ENCODE measurements around the gene DCTN3.

Gene DCTN3

DNA sequence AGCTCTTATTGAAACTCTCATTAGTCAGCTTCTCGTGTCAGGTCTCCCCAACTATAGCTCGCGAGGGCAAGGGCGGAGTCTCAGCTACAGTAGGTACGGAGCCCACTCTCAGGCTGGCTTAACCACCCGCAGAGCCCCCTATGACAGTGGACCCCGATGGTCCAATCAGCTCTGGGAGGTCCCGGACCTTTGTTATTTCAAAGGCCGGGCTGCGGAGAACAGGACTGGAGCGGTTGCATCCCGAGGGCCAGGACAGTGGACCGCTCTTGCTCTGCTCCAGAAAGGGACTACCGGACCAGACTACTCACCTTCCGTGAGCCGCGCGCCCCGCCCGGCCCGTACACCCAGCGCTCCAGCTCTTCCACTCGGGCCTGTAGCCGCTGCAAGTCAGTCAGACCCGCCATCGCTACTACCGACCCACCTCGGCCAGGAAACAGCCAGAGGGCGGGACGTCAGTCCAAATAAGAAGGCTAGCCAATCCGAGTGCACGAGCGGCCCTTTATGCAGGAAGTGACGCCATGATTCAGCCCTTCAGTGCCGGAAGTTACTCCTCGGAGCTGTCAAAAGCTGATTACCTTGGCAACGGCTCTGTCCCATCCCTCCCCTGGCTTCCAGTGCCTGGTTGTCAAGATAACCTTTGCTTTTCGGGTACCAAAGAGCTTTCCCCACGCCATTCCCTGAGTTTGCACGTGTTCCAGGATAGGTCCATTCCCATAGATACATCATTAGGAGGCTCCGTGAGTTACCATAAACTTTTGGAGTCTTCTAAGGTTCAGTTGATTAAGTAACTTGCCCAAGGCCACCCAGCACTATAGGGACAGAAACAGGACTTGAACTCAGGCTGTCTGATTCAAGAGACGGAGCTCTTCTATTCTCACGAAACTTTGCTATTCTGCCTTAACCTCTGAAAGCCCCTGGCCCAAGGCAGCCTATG is at the start of gene DCTN3:
DCTN3 (minus strand) TSS at position 435 of the 934 bp plus-strand sequence; CDS start at position 404, 31 bp downstream.
- peak; percentile 95 for DNase-seq

DNA sequence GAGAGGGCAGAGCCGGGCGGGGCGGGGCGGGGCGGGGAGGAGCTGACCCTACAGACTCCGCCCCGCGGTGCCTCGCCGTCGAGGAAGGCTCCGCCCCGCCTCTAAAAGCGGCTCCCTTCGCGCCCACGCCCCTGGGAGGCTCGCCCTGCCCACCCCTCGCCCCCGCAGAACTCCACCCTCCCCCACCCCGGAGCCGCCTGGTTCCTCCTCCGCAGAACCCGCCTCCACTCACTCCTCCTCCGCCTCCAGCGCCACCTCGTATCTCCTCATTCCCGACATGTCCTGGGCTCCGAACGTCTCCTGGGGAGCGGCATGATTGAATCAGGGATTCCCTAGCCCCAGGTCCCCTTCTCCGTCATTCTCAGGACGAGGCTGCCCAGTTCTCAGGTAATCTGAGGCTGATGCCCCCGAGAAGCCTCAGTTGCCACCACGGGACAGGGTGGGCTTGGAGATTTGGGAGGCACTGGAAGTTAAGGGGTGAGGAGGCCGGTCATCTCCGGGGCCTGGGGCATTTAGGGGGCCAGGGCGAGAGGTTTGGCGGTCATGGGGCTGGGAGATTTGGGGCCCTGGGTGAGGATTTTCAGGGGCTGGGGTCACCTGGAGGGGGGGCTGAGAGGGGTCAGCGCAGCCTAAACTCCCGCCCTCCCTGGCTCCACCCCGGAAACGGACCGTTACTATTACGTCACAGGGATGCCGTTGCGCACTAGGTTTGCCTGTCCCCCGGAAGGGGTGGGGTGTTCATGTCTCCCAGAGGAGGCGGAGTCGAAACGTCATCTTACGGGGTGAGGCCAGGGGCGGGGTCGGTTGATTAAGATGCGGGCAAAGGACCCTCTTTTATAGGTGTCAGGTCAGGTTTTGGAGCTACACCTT is 45.3 kb upstream of the DCTN3 start:
- DNase-seq: peak; percentile 94

DNA sequence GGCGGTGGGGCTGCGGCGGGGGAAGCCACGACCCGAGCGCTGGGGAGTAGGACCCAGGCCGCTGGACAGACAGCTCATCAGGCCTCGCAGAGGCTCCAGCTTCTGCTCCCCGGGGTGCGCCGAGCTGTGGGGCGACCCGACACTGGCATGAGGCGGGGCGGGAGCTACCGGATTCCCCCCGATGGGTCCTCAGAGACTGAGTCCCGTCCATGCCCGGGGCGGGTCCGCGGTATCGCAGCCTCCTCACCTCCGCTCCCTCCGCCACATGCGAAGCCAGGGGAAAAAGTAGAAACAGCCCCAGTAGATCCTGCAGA is 44.7 kb upstream of the DCTN3 start:
- no peak for DNase-seq

GRCh38 chr9:34664281-34665066 is 44.2 kb upstream of the DCTN3 start:
- peak; percentile 77 for DNase-seq

GRCh38 chr9:34663303-34663605 is 43.0 kb upstream of the DCTN3 start:
- no peak for DNase-seq

- no peak for DNase-seq
Observed at GRCh38 chr9:34662526-34663302, 42.4 kb upstream of the DCTN3 start, which contains the start of gene CCL27. Gene CCL27 (minus strand): TSS chr9:34662657. CDS start chr9:34662633, 24 bp downstream.

DNA sequence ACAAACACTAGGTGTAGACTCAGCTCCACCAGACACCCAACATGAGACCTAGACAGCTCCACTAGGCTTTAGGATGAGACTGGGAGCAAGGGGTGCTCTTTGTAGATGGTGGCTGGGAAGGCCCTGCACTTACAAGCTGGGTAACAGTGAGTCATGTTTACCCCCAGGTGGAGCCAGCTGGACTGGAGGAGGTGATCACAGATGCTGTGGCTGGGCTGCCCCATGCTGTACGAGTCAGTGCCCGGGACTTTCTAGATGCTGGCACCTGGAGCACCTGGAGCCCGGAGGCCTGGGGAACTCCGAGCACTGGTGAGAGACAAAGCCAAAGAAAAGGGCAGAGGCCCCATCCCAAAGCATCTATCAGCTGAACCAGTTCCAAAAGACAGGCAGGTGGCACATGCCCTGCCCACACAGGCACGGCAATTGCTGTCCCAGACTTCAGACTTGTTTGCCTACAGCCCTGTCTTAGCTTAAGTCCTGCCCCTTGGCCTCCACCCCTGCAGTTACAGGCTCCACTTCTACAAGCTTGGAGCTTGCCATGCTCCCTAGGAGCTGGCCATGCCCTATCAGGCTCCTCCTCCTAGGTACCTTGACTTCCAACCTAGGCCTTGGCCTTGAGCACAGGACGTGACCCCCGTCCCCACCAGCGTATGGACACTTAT is 39.4 kb upstream of the DCTN3 start:
- DNase-seq: peak; percentile 20

- DNase-seq: no peak
Observed at GRCh38 chr9:34658461-34658860, 38.2 kb upstream of the DCTN3 start.

DNA sequence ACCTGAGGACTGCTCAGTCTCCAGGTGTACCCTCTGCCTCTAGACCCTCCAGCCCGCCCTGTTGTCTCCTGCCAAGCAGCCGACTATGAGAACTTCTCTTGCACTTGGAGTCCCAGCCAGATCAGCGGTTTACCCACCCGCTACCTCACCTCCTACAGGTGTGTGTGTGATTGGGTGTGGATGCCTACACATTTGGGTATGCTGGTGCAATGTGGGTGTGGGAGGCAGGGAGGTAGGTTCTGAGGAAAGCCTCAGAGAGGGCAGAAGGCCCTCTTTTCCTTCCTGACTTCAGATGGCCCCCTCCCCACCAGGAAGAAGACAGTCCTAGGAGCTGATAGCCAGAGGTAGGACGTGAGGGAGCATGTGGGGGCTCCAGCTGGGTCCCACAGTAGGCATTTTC is 36.7 kb upstream of the DCTN3 start:
- DNase-seq: no peak

DNA sequence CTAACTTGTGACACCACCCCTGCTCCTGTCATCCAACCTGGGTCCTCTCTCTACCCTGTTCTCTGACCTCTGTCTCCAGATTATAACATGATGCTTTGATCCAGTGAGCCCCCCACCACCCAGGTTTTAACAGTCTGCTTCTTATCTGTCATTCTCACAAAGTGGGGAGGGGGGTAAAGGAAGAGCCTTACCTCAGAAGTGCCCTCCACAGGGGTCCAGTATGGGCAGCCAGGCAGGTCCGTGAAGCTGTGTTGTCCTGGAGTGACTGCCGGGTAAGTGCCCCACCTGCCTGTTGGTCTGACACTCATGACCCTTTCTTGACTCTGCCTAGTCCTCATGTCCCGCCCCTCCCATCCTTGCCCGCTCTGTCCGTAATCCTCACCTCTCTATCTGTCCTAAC is 35.1 kb upstream of the DCTN3 start:
- DNase-seq: no peak

- no peak for DNase-seq
Observed at GRCh38 chr9:34654323-34655051, 34.2 kb upstream of the DCTN3 start.

- no peak for DNase-seq
Observed at GRCh38 chr9:34653151-34654072, 33.1 kb upstream of the DCTN3 start.

GRCh38 chr9:34652602-34653000 is 32.3 kb upstream of the DCTN3 start:
- no peak for DNase-seq

DNA sequence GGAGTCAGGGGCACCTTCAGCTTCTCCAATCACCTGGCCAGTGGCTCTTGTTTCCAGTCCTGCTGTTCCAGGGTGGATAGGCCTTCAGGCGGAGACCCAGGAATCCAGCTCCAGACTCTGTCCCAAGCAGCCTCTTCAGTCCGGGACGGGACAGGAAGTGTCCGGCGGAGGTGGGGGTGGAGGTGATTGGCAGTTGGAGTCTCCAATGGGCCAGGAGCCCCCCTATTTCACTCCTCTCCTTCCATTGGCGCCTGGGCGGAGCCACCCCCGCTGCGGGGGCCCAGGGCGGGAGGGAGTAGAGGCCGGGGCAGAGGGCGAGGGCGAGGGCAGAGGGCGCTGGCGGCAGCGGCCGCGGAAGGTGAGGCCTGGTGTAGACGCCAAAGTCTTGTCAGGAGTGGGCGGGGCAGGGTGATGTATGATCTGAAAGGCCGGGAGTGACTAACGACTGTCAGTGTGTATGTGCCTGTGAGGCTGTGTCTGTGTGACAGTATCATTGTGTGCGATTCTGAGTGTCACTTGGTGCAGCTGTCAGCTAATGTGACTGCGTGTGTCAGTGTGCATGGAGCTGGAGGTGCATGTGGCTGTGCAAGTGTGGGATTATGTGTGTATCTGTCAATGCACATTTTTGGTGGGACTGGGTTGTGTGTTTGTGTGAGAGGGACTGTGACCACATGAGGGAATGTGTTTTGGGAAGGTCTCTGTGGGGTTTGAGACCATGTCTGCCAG is 31.7 kb upstream of the DCTN3 start, which contains the start of gene IL11RA:
IL11RA (plus strand) TSS at position 310 of the 726 bp plus-strand sequence. CDS start 3,033 bp downstream, outside the sequence.
- peak; percentile 79 for DNase-seq

DNA sequence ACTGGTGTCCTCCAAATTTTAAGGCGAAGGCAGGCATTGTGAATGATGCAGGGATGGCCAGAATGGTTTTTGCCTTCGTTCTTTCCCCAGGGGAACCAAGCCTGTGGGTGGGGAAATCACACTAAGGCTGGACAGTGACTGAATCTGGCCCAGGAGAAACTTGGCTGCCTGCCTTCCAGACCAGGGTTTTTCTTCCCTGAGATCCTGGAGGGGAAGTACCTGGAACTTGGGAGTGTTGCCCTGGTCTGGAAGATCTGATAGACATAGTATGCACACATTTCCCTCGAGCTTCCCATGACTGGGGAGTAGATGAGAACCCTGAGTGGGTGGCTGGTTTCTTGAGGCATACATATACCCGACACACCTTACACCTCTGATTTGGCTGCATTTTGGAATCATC is 31.0 kb upstream of the DCTN3 start:
- DNase-seq: no peak

- DNase-seq: no peak
Observed at GRCh38 chr9:34650816-34651215, 30.5 kb upstream of the DCTN3 start.

DNA sequence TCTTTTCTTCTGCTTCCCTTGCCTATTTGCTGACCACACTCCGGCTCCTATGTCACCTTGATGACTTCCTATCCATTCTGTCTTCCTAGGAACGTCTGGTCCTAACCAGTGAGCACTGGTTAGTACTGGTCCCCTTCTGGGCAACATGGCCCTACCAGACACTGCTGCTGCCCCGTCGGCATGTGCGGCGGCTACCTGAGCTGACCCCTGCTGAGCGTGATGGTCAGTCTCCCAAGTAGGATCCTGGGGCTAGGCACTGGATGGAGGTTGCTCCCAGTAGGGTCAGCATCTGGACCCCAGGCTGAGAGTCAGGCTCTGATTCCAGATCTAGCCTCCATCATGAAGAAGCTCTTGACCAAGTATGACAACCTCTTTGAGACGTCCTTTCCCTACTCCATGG is 28.4 kb upstream of the DCTN3 start:
- no peak for DNase-seq

DNA sequence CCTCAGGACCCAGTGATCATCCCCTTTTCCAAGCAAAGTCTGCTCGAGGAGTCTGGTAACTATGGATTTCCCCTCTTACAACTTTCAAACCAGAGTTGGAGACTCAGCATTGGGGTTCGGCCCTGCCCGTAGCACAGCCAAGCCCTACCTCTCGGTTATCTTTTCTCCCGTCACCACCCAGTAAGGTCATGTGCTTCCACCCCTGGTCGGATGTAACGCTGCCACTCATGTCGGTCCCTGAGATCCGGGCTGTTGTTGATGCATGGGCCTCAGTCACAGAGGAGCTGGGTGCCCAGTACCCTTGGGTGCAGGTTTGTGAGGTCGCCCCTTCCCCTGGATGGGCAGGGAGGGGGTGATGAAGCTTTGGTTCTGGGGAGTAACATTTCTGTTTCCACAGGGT is 27.4 kb upstream of the DCTN3 start:
- DNase-seq: no peak

DNA sequence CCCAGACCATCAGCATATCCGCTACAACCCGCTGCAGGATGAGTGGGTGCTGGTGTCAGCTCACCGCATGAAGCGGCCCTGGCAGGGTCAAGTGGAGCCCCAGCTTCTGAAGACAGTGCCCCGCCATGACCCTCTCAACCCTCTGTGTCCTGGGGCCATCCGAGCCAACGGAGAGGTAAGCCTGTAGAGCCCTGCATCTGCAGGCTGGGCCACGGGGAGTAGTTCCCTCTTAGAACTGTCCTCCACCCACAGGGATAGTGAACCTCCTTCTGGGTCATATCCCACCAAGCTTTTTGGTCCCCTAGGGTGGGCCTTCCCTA is 26.7 kb upstream of the DCTN3 start:
- no peak for DNase-seq
